GM21723 (cell line): ENCODE data around the gene IGSF9.
"Not testable (repeated sequence)": the region's sequence is repeated elsewhere in the genome, so short reads cannot be mapped to it uniquely, and the experiment has no call there.

Source experiments
- ATAC-seq: cut with Tn5 transposase; IDR thresholded peaks from one replicate; pipeline ENCODE4 v1.9.1; 2021; ENCODE audit warnings: mild to moderate bottlenecking, moderate library complexity; ENCODE audit not compliant: unreplicated experiment

IGSF9 gene

DNA sequence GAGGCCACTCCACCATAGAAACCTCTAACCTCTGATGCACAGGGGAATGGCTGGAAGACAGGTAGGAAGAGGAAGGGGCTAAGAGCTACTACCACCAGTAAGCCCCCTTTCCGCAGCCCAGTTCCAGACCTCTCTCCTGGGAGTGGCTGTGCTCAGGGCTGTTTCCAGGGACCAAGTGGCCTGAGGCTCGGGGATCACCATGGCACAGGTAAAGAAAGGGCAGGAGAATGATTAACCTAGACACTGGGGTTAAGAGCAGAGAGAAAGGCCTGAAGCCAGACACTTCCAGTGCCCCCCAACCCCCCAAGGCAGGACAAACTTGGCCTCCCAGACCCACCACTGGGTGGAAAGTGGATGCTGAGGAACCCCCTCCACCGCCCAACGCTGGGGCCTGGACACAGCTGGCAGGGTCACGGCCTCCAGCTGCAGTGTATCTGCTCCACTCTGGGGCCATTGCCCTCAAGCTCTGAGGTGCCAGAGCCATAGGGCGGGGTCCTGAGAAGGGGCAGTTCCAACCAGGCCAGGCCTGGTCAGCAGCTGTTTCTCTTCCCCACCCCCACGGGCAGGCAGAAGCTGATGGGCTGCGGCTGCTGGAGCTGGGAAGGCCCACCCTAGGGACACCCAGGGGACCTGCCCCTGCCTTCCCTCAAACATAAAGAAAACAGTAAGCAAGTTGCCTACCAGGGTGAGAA, 22.8 kb downstream of the IGSF9 start:
- no peak for ATAC-seq

DNA sequence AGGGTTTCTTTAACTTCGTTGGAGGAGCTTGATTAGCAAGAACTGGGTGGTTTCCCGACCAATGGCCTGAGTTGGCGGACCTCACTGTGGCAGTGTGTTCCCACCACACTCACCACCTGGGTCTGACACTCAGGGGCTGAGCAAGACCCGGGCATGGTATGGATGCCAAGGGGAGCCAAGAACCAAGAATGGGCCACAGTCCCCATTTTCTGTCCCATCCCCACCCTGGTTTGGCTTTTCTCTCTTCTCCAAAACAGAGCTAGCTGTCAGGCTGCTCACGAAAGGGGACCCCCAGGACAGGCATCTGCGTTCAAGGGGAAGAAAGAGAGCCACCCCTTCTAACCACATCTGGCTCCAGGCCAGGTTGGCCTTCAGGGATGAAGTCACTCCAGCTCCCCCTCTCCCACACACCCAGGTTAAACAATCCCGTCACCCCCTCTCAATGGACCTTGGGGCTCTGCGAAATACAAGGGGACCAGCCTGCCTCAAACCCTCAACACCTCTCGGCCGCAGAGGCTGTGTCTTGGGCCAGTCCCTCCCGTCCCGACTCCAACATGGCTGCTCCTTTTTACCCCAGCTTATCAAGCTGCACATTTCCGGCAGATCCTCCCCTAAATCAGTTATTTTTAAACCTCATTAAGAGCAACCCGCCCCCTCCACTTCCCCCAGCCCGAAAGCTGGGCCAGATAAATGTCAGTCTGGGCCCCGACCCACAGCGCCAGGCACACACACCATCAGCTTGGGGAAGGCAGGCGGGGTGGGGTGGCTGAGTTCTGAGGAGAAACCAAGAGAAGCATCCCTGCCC, 23.5 kb downstream of the IGSF9 start:
- ATAC-seq, result no peak

DNA sequence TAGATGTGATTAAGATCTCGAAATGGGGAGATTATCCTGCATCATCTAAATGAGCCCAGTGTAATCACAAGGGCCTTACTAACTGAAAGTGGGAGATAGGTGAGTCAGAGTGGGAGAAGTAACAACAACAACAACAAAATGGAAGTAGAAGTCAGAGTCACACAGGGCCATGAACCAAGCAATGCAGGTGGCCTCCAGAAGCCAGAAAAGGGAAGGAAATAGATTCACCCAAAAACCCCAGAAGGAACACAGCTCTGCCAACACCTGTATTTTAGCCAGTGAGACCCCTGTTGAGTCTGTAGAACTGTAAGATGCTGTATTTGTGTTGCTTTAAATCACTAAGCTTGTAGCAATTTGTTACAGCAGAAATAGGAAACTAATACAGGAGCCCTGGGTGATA, 24.2 kb downstream of the IGSF9 start:
- ATAC-seq, result peak; percentile 23

DNA sequence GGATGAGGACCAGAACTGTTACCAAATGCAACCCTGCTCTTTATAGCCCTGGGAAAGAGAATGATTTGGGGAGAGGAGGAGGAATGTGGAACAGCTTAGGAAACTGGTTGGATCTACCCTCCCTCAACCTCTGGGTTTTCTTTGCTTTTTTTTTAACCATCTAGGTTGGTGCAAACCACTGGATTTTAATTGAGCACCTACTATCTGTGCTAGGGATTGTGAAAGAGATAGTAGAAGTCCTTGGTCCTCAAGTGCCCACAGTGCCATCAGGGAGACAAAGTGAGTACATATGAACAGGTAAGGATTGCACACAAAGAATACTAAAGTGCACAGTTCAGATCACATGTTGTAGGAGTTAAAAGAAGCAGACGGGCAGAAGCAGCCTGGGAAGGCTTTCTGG, 24.8 kb downstream of the IGSF9 start:
- ATAC-seq, result no peak

DNA sequence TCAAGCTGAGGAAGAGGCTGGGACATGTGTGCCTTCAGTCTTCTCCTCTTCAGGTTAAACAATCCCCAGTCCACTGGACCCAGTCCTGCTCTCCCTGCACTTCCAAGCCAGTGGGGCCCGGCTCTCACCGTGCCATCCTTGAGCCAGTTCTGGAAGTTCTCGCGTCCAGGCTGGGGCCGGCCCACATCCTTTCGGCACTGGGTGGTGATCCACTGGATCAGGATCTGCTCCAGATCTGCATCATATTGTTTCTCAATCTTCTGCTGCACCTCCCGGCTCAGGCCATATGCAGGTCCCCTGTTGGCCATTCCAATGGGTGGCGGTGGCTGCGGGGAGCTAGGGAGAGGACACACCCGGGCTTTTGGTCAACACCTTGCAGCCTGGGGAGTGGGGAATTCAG, 25.2 kb downstream of the IGSF9 start:
- no peak for ATAC-seq

DNA sequence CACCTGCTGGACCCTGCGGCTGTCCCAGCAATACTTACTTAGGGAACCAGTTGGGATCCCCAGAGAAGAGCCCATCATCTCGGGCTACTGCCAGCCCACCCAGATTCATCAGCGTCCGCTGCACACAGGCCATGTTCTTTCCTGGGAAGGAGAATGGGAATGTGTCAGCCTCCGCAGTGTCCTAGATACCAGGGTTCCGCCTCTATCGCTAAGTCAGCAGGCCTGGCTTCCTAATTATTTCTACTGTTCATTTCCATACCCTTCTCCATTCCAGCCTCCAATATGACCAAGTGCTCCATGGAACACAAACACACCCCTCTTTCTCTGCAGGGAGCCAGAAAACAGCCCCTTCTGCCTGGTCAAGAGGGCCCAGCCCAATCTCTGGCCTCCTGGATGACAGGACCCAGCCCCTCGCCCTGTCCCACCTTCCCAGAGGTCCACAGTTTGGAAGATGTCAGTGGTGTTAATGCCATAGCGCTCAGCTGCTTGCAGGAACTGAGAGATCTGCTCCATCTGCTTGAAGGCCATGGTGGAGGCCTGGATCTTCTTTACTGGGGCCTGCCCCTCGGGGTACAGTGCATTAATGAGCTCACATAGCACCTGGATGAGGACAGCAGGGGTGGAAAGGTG, 26.1 kb downstream of the IGSF9 start:
- no peak for ATAC-seq

DNA sequence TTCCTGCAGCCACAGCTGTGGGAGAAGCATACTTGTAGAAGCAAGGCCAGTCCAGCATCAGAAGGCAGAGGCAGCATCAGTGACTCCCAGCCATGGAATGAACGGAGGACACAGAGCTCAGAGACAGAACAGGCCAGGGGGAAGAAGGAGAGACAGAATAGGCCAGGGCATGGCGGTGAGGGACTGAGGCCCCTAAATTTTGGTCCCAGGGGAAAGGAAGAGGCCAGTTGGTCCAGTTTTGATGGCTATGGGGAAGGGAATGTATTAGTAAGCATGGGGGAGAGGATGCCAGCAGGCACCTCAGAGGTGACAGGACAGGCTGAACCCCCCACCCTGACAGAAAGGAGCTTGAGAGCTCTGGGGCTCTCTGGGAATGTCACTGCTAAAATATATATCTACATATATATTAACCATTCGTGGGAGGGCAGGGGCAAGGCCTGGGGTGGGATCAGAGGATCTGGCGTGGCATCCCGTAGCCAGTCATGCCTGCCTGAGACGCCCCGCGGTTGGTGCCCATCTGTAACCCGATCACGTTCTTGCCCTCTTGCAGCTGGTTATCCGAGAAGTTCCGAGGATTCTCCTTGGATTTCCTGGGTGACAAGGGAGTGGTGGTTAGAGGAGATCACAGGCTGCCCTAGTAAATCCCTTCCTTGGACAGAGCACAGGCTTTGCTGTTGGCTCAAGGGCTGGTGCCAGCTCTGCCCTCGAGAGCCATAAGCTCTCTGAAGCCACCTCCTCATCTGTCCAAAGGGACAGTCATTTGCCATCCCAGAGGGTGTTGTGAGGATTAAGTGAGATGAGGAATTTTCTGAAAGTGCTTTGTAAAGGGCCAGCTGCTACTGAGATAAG, 26.8 kb downstream of the IGSF9 start:
- no peak for ATAC-seq

DNA sequence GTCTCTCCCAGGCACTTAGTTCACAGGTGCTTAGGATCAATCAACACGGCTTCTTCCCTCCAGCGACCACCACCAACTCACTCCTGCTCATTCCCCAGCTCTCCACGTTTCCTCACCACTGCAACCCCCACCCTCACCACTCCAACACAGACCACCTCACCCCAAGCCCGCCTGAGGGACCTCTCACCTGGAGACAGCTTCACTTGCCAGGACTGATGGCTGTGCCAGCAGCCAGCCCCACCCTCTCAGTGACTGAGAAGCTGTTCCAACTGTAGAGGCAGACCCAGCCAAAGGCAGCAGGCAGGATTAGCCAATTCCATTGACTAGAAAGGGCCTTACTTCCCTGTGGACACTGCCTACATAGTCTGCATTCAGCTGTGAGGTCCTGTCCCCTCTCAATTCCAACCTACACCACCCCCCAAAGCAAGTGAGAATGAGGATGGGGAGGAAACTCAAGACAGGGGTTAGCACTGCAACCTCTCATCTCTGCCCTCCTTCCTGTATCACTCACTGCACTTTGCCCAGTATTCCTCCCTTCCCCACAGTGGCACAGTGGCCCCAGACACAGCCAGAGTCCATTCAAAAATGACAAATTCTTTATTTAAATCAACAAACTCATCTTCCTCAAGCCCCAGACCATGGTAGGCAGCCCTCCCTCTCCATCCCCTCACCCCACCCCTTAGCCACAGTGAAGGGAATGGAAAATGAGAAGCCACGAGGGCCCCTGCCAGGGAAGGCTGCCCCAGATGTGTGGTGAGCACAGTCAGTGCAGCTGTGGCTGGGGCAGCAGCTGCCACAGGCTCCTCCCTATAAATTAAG, 27.7 kb downstream of the IGSF9 start:
- no peak for ATAC-seq

DNA sequence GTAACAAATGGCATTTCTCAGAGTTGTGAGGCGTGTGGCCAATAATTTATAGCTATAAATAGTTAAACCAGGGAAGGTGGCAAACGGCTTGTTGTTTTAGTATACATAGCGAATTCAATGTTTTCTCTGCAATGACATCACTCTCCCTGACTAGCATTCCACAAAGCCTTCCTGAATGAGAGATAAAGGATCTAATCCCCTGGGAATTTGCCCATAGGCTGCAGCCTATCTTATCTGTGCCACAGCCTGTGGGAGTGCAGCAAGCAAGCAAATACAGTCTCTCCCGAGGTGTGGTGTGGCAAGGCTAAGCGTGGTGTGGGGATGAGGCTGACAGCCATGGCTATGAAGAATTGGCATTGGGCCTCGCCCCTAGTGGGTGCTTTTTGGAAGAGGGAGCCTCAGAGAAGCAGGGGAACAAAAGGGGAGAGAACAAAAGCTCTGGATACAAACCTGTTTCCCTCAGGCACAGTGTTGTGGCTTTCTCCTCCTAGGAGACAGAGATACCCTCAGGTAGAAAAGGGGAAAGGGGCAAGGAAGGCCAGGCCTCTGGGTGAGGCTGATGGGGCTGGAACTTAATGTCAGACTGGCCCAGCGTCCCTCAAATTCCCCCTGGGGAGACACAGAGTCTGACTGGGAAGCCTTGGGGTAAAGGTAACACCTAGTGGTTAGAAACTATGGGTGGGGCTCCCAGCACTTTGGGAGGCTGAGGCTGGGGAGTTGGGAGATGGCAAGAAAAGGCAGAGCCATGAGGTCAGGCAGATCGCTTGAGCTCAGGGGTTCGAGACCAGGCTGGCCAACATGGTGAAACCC, 29.0 kb downstream of the IGSF9 start:
- no peak for ATAC-seq

DNA sequence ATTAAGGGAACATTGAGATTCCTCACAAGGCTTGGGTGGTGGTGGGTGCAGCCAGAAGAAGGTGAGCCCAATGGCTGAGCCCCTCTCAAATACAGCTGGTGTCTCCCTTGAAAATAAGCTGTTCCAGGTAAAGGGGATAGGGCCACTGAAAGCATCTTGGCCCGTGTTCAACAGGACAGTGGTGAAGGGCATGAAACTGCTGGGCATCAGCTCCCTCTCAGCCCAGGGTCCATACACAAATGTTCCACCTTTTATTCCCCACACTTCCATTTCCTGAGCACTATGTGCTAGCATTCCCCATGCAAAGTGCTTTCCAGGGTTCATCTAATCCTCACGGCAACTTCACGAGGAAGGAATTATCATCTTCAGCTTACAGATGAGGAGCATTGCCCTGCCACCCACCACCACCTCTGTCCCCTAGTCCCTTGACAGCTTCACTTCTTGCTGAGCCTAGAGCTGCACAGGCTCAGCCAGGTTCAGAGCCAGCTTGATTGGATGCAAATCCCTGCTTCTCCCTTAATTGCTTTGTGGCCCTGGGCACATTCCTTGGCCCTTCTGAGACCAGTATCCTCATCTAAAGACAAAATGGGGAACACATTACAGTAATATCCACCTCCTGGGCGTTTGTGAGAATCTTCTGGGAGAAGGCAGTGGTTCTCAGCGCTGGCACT, 29.7 kb downstream of the IGSF9 start:
- ATAC-seq, result no peak

DNA sequence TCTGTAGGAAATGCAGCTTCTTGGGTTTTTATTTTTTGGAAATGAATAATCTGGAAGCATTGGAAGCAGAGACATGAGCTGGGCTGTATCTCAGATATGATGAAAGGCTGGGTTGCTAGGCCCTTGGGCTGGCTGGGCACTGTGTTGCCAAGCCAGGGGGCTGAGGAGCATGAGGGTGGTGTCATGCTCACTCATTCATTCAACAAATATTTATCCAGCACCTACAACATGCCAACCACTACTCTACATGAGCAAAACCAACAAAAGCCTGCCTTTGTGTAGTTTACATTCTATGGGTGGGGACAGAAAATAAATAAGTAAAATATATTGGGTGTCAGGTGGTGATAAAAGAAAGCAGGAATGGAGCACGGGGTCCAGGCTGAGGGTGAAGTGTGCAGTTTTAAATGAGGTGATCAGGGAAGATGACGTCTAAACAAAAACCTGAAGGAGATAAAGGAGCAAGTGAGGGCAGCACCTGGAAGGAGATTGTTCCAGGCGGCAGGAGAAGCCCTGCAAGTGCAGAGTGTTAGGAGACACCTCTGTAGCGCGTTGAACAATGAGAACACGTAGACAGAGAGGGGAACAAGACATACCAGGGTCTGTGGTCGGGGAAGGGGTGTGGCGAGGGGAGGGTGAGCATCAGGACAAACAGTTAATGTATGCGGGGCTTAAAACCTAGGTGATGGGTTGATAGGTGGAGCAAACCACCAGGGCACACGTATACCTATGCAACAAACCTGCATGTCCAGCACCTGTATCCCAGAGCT, 31.0 kb downstream of the IGSF9 start:
- no peak for ATAC-seq

DNA sequence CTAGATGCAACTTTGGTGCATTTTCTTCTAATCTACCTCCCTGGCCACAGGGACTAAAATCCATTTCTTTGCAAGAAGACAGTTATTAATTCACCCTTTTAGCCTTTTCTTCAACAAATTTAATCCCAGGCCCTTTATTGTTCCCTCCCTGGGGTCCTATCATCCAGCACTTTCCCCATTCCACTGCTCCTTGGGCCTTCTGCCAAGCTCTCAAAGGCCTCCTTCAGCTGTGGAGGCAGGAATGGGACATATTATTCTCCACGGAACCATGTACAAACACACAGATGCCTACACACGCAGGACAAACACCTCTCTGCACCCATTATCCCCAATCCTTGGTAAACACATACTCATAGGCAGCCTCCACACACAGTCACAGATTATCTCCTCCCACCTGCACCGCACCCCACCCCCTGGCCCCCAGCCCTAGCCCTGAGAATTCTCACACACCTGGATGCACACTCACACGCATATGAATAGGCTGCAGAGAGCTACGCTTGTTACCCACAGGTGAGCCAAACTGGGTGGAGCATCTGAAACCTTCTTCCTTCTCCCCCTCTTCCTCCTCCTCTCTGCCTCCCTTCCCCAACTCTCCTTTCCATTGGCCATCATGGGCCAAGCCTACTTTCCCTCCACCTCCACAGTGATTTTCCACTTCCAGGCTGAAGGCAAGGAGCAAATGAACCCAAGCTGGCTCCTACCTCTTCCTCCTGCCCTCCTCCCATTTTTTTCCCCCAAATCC, 31.8 kb downstream of the IGSF9 start:
- ATAC-seq, result no peak

DNA sequence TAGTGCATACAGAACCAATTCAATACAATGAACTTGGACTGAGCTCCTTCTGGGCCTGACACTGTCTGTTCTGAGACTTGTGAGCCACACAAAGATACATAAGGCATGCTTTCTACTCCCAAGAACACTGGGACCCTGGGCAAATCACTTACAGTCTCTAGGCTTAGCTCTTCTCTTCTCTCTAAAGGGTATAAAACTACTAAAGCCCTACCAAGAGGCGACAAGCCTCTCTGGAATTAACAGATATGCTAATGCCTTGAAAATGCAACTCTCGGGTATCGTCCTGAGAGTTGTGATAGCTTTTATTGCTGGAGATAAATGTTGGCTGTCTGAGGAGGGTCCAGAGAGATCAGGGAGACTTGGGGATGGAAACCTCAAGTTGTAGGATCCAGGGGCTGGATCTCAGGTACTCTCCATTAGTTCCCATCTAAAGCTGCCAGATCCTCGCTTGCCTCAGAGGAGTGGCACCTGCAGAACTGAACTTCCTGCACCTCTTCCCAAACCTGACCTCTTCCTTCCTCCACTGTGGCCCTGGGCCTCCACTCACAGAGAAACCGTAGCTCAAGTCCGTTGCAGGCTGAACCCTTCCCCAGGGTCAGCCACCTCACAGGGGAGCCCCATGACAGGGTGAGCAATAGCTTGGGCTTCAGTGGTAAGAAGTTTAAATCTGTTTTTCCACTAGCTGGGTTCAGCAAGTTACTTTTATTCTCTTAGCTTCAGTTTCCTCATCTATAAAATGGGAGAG, 33.9 kb downstream of the IGSF9 start:
- ATAC-seq, result no peak

DNA sequence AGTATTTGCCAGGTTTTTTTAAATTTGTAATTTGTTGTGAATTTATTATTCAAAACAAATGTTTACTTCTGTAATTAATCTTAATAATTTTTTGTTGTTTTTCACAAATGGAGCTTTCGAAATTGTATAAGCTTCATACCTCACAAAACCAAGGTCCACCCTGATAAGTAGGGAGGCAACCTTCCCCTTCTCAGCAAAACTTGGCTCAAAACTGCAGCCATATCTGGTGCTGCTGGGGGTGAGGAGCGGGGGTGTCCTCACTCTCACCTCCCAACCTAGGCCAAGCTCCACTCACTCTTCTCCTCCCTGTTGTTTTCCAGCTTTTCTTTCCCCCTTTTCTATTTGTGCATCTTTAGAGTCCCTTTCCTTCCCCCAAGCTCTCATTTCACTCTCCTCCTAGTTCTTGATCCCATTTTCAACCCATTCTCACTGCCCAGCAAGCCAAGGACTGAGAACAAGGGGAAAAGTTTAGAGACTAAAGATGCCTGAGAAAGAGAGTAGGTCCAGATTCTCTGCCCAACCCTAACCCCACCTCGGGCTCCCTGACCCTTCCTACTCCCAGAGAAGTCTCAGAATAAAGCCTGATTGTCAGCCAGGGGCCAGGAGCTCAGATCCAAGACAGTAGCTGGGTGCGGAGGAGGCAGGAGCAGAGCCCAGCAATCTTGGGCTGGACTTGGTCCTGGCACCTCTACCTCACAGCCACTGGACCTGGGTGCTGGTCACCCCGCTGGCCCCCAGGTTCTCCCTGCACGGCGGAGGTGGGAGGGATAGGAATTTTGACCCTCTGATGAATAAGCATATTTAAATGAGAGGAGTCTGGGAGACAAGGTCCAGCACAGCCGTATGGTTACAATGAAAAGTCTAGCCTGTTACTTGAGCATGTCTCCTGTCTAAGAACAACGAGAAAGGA, 37.1 kb downstream of the IGSF9 start:
- ATAC-seq, result no peak

DNA sequence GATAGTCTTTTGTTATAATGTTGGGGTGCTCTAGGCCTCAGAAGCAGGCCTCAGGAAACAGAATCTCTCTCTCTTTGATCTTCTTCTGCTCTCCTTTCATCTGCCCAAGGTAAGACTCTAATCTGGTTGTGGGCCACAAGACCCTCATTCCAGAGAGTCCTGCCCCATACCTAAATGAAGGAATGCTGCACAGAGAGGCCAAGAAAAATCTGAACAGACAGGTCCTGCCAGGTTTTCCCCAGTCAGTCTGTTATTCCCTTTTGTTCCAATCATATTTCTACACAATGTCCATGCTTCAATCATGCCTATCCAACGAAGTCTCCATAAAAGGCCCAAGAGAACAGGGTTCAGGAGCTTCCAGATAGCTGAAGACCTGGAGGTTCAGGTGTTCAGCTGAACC, 38.5 kb downstream of the IGSF9 start:
- no peak for ATAC-seq

DNA sequence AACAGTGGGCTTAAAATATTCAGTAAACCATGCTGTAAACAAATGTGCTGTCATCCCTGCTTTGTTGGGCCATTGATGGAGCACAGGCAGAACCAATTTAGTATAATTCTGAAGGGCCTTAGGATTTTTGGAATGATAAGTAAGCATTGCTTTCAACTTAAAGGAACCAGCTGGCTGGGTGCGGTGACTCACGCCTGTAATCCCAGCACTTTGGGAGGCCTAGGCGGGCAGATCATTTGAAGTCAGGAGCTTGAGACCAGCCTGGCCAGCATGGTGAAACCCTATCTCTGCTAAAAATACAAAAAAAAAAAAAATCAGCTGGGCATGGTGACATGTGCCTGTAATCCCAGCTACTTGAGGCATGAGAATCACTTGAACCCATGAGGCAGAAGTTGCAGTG, 41.4 kb downstream of the IGSF9 start:
- ATAC-seq, result not testable (repeated sequence)
